IMR-90 (cell line): ENCODE data around the gene LSG1. TPM values are rescaled to one million over a fixed set of nuclear protein-coding genes. Genes with fewer than 3 reads are reported as not detected.

Experiments
- ATAC-seq: fragments of 200-7000 bp; cut with Tn5 transposase; 2 replicates; pipeline ENCODE4 v1.9.1; 2020; ENCODE audit warnings: low read depth, mild to moderate bottlenecking, moderate library complexity
- BruUV-seq: library from RNA; stranded (reverse); fragments of 400-500 nt; replicated peaks from 2 replicates; lab custom pipeline; 2021; lab: Mats Ljungman, UMichigan
- CTCF ChIA-PET: fragments of 300-600 bp; formaldehyde crosslinking; extraction: SDS; loops from one replicate; lab custom pipeline; 2021; ENCODE audit warnings: antibody characterized with exemption; lab: Yijun Ruan, JAX
- POLR2A ChIA-PET: fragments of 300-600 bp; sonication (Branson Sonifier 250); formaldehyde crosslinking; loops from one replicate; lab custom pipeline; 2022; ENCODE audit warnings: antibody characterized with exemption; ENCODE audit not compliant: unreplicated experiment; lab: Charles Lee
- DNase-seq: peaks from one replicate; pipeline ENCODE4 v3.0.0; 2013
- H2AFZ ChIP-seq: replicated peaks from 2 replicates; pipeline ENCODE3; 2013; ENCODE audit warnings: low read length, mild to moderate bottlenecking; ENCODE audit not compliant: poor library complexity
- H2AK5ac ChIP-seq: 2 replicates; pipeline ENCODE4 v1.6.1; 2013; ENCODE audit warnings: low read depth, low read length, inconsistent platforms
- H2AK9ac ChIP-seq: replicated peaks from 2 replicates; pipeline ENCODE3; 2013; ENCODE audit warnings: mild to moderate bottlenecking, low read depth, low read length, moderate library complexity; ENCODE audit not compliant: poor library complexity
- H2BK120ac ChIP-seq: 2 replicates; pipeline ENCODE4 v1.6.1; 2013; ENCODE audit warnings: low read depth, low read length, inconsistent platforms
- H2BK15ac ChIP-seq: 3 replicates; pipeline ENCODE4 v1.6.1; 2013; ENCODE audit warnings: low read depth, low read length, inconsistent platforms
- H2BK20ac ChIP-seq: 2 replicates; pipeline ENCODE4 v1.6.1; 2013; ENCODE audit warnings: low read depth, mild to moderate bottlenecking, inconsistent platforms, low read length, moderate library complexity
- H2BK5ac ChIP-seq: 2 replicates; pipeline ENCODE4 v1.6.1; 2013; ENCODE audit warnings: mild to moderate bottlenecking, low read depth, low read length, inconsistent platforms; ENCODE audit not compliant: poor library complexity, severe bottlenecking
- H3K14ac ChIP-seq: replicated peaks from 2 replicates; pipeline ENCODE4 v1.6.1; 2013; ENCODE audit warnings: low read depth, low read length, inconsistent platforms
- H3K18ac ChIP-seq: 2 replicates; pipeline ENCODE4 v1.6.1; 2013; ENCODE audit warnings: low read depth, low read length, control low read depth
- H3K23ac ChIP-seq: 2 replicates; pipeline ENCODE4 v1.6.1; 2013; ENCODE audit warnings: low read depth, low read length, inconsistent platforms
- H3K27ac ChIP-seq: 2 replicates; pipeline ENCODE4 v1.5.1; 2013; ENCODE audit warnings: mild to moderate bottlenecking, control low read depth, low read length; ENCODE audit not compliant: insufficient read depth
- H3K27me3 ChIP-seq: 2 replicates; pipeline ENCODE4 v1.6.1; 2013; ENCODE audit warnings: low read length; ENCODE audit not compliant: control insufficient read depth, insufficient read depth
- H3K36me3 ChIP-seq: 2 replicates; pipeline ENCODE4 v1.6.1; 2013; ENCODE audit warnings: low read length, mixed read lengths; ENCODE audit not compliant: control insufficient read depth, insufficient read depth
- H3K4ac ChIP-seq: 2 replicates; pipeline ENCODE4 v1.6.1; 2013; ENCODE audit warnings: low read depth, low read length, inconsistent platforms
- H3K4me1 ChIP-seq: 2 replicates; pipeline ENCODE4 v1.6.1; 2013; ENCODE audit warnings: low read length, mixed read lengths; ENCODE audit not compliant: control insufficient read depth, insufficient read depth
- H3K4me2 ChIP-seq: 2 replicates; pipeline ENCODE4 v1.6.1; 2013; ENCODE audit warnings: low read depth, mild to moderate bottlenecking, control low read depth, low read length, moderate library complexity
- H3K4me3 ChIP-seq: 2 replicates; pipeline ENCODE4 v1.5.1; 2013; ENCODE audit warnings: low read depth, mild to moderate bottlenecking, control low read depth, low read length, moderate library complexity; ENCODE audit not compliant: insufficient read depth
- H3K56ac ChIP-seq: 2 replicates; pipeline ENCODE4 v1.6.1; 2013; ENCODE audit warnings: low read length, inconsistent platforms; ENCODE audit not compliant: insufficient read depth; ENCODE audit errors: extremely low read depth
- H3K79me1 ChIP-seq, 2 experiments: 2 replicates each; pipeline ENCODE4 v1.6.1; 2013; ENCODE audit warnings: low read length in 2 of 2, inconsistent platforms in 1 of 2, low read depth in 1 of 2
- H3K9ac ChIP-seq: 2 replicates; pipeline ENCODE4 v1.6.1; 2013; ENCODE audit warnings: low read depth, low read length, control low read depth
- H3K9me1 ChIP-seq: 2 replicates; pipeline ENCODE4 v1.6.1; 2013; ENCODE audit warnings: low read length, inconsistent platforms; ENCODE audit not compliant: insufficient read depth
- H3K9me3 ChIP-seq: 2 replicates; pipeline ENCODE4 v1.6.1; 2013; ENCODE audit warnings: low read length; ENCODE audit not compliant: control insufficient read depth, insufficient read depth
- H4K20me1 ChIP-seq: 2 replicates; pipeline ENCODE4 v1.6.1; 2013; ENCODE audit warnings: low read length, inconsistent platforms; ENCODE audit not compliant: insufficient read depth
- H4K5ac ChIP-seq: 2 replicates; pipeline ENCODE4 v1.6.1; 2013; ENCODE audit warnings: mild to moderate bottlenecking, low read depth, low read length, control low read depth
- H4K8ac ChIP-seq, 2 experiments: 2 replicates each; pipeline ENCODE4 v1.6.1; 2013; ENCODE audit warnings: low read depth in 2 of 2, low read length in 2 of 2, control low read depth in 1 of 2, inconsistent platforms in 1 of 2
- H4K91ac ChIP-seq: 2 replicates; pipeline ENCODE4 v1.6.1; 2013; ENCODE audit warnings: low read depth, low read length, inconsistent platforms; ENCODE audit not compliant: insufficient read depth
- BHLHE40 ChIP-seq: fragments of 150-350 bp; IDR thresholded peaks from 2 replicates; pipeline ENCODE4 v1.6.1; 2016; ENCODE audit warnings: mild to moderate bottlenecking, low read depth, low read length
- CEBPB ChIP-seq: IDR thresholded peaks from 2 replicates; pipeline ENCODE4 v1.6.1; 2012; ENCODE audit warnings: low read depth, low read length, improper control_type of control experiment
- FOS ChIP-seq: fragments of 150-350 bp; IDR thresholded peaks from 2 replicates; pipeline ENCODE4 v1.6.1; 2016; ENCODE audit warnings: low read depth, low read length
- MAFK ChIP-seq: IDR thresholded peaks from 2 replicates; pipeline ENCODE4 v1.6.1; 2012; ENCODE audit warnings: low read depth, low read length, improper control_type of control experiment
- MAZ ChIP-seq: IDR thresholded peaks from 2 replicates; pipeline ENCODE4 v1.6.1; 2012; ENCODE audit warnings: low read depth, mild to moderate bottlenecking, low read length, improper control_type of control experiment, moderate library complexity, borderline replicate concordance
- MXI1 ChIP-seq: IDR thresholded peaks from 2 replicates; pipeline ENCODE4 v1.6.1; 2012; ENCODE audit warnings: low read depth, mild to moderate bottlenecking, low read length, moderate library complexity, borderline replicate concordance
- NFE2L2 ChIP-seq: fragments of 150-350 bp; IDR thresholded peaks from 2 replicates; pipeline ENCODE4 v1.6.1; 2016; ENCODE audit warnings: low read depth, mild to moderate bottlenecking, low read length
- POLR2A ChIP-seq: IDR thresholded peaks from 2 replicates; pipeline ENCODE4 v1.6.1; 2012; ENCODE audit warnings: mild to moderate bottlenecking, low read depth, low read length
- RAD21 ChIP-seq: IDR thresholded peaks from 2 replicates; pipeline ENCODE4 v1.6.1; 2012; ENCODE audit warnings: low read length, improper control_type of control experiment
- RCOR1 ChIP-seq: IDR thresholded peaks from 2 replicates; pipeline ENCODE4 v1.6.1; 2012; ENCODE audit warnings: mild to moderate bottlenecking, low read length, improper control_type of control experiment; ENCODE audit not compliant: insufficient replicate concordance
- RFX5 ChIP-seq: IDR thresholded peaks from 2 replicates; pipeline ENCODE4 v1.8.0; 2012; ENCODE audit warnings: low read depth, mild to moderate bottlenecking, low read length, moderate library complexity
- SMC3 ChIP-seq: fragments of 150-350 bp; IDR thresholded peaks from 2 replicates; pipeline ENCODE4 v1.6.1; 2016; ENCODE audit warnings: low read depth, mild to moderate bottlenecking, antibody characterized with exemption, low read length, moderate library complexity
- WGBS, 2 experiments: methylation state at CpG; one replicate each; pipeline versions ENCODE4 v1.1.5 to v1.1.7; 2013; ENCODE audit warnings: missing lambda C conversion rate in 2 of 2; ENCODE audit not compliant: insufficient read length in 1 of 2; ENCODE audit errors: extremely low coverage in 2 of 2; 5-methylcytosine and 5-hydroxymethylcytosine counted together
- dilution Hi-C: fragments of 300-500 bp; cut with HindIII; formaldehyde crosslinking; loops from one replicate; pipeline ENCODE4 v1.14.3; 2018; ENCODE audit warnings: low sequenced_read_pairs; ENCODE audit not compliant: unreplicated experiment
- in situ Hi-C: fragments of 300-500 bp; cut with MboI; formaldehyde crosslinking; loops from 3 replicates; pipeline ENCODE4 v1.14.3; 2019; ENCODE audit warnings: low sequenced_read_pairs, inconsistent platforms, mixed read lengths
- intact Hi-C: fragments of 100-400 bp; cut with micrococcal nuclease; formaldehyde crosslinking; loops from 2 replicates; pipeline ENCODE4 v1.10.0; 2022
- polyA plus RNA-seq, 3 experiments: library from polyadenylated mRNA; depleted of rRNA; stranded (reverse); fragments of >200 nt; gene quantifications; 2 replicates each; pipeline ENCODE4 v1.2.3, GENCODE V29; 2012; ENCODE audit warnings: low replicate concordance in 1 of 3
- total RNA-seq: library from RNA; depleted of rRNA; stranded (reverse); fragments of >200 nt; gene quantifications from 2 replicates; pipeline ENCODE4 v1.2.3, GENCODE V29; 2012
- TF ChIP-seq, protein P1 (sequence below): fragments of 150-350 bp; IDR thresholded peaks from 2 replicates; pipeline ENCODE4 v1.6.1; 2017; ENCODE audit warnings: mild to moderate bottlenecking, antibody characterized with exemption, low read length, low read depth
- TF ChIP-seq, protein P2 (sequence below): fragments of 150-350 bp; IDR thresholded peaks from 2 replicates; pipeline ENCODE4 v1.6.1; 2016; ENCODE audit warnings: low read depth, mild to moderate bottlenecking, low read length, moderate library complexity, borderline replicate concordance
- TF ChIP-seq, protein P3 (sequence below): conservative IDR thresholded peaks from 2 replicates; pipeline ENCODE4 v1.5.1; 2012; ENCODE audit warnings: mild to moderate bottlenecking, low read depth, low read length, improper control_type of control experiment

LSG1 gene
- total and polyA plus RNA-seq, 2 of the 4 experiments (the other 2 are of a cell fraction): 26.8 to 45.2 TPM

DNA sequence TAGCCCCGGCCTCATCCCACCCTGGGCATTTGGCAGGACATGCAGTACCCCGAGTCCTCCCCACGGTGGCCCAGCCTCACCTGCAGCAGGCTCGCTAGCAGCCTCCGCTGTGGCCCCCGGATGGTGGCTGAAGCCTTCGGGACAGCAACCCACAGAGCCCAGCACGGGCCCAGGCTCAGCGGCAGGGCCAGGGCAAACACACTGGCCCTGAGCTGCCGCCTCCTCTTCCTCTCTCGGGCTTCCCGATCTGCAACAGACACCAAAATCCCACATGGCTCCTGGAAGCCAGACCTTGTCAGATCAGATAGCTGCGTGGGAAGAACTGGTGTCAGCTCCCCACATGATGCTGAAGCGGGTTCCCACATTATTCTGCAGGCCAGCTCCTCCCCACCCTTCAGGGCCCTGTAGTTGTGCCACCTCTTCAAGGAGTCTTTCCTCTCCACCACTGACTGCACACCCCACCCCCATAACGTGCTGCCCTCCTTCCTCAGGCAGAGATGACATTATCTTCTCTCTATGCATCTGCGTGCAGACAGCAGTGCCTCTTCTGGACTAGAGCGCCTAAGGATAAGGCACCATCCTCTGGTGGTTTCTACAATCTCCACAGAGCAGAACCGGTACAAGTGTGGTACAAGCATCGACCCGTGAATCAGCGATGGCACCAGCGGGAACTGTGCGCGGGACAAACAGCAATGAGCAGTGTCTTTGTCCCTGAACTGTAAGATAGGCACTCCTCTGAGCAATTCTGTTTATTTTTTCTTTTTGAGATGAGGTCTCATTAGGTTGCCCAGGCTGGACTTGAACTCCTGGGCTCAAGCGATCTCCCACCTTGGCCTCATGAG, 48.3 kb downstream of the LSG1 start:
- Histone ChIP-seq H4K5ac (no peak overlapping the region), H3K9me1 (peaks cover 8% of the 10 kb centered on the region; the same call in 1 of the 2 replicates), H4K20me1 (peaks cover 3% of the 10 kb centered on the region; the same call in 1 of the 2 replicates), H3K27me3 (no peaks in the 10 kb centered on the region), H2AK9ac (no peak overlapping the region), H3K9ac (no peak overlapping the region), H2BK5ac (no peak overlapping the region), H3K56ac (no peak overlapping the region), H3K23ac (no peak overlapping the region), H3K36me3 (peaks cover 58% of the 10 kb centered on the region), H3K4me1 (no peaks in the 10 kb centered on the region), H3K27ac (no peak overlapping the region), H3K4ac (no peak overlapping the region), H2BK120ac (no peak overlapping the region), H2BK15ac (no peak overlapping the region), H3K4me3 (no peak overlapping the region), H3K14ac (no peak overlapping the region), H4K91ac (no peak overlapping the region), H2BK20ac (no peak overlapping the region), H2AFZ (no peak overlapping the region), H3K18ac (no peak overlapping the region), H3K9me3 (no peaks in the 10 kb centered on the region), H3K4me2 (no peak overlapping the region), H2AK5ac (no peak overlapping the region; the same call in 1 of the 2 replicates), H4K8ac (no peak overlapping the region), H3K79me1 (peaks cover 12 to 26% of the 10 kb centered on the region in 2 experiments)
- CTCF ChIA-PET: no interaction called here
- POLR2A ChIA-PET: no interaction called here
- WGBS, 2 experiments: 94% methylated on average over 6 of the region's 25 CpGs; no CpG with 5 or more reads in 1 of the 2 experiments
- ATAC-seq: no peak
- no TSS peak for BruUV-seq
- dilution Hi-C loops (no loop called here), in situ Hi-C loops (no loop called here), intact Hi-C loops (no loop called here)
- no peak for DNase-seq
- TF ChIP-seq RFX5 (no peak), MXI1 (no peak), POLR2A (no peak), RCOR1 (no peak), MAFK (no peak), FOS (no peak), BHLHE40 (no peak), CEBPB (no peak), NFE2L2 (no peak), SMC3 (no peak), MAZ (no peak), RAD21 (no peak)
- TF ChIP-seq, protein P1, sequence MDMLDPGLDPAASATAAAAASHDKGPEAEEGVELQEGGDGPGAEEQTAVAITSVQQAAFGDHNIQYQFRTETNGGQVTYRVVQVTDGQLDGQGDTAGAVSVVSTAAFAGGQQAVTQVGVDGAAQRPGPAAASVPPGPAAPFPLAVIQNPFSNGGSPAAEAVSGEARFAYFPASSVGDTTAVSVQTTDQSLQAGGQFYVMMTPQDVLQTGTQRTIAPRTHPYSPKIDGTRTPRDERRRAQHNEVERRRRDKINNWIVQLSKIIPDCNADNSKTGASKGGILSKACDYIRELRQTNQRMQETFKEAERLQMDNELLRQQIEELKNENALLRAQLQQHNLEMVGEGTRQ: no peak
- TF ChIP-seq, protein P2, sequence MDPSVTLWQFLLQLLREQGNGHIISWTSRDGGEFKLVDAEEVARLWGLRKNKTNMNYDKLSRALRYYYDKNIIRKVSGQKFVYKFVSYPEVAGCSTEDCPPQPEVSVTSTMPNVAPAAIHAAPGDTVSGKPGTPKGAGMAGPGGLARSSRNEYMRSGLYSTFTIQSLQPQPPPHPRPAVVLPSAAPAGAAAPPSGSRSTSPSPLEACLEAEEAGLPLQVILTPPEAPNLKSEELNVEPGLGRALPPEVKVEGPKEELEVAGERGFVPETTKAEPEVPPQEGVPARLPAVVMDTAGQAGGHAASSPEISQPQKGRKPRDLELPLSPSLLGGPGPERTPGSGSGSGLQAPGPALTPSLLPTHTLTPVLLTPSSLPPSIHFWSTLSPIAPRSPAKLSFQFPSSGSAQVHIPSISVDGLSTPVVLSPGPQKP: no peak
- TF ChIP-seq, protein P3, sequence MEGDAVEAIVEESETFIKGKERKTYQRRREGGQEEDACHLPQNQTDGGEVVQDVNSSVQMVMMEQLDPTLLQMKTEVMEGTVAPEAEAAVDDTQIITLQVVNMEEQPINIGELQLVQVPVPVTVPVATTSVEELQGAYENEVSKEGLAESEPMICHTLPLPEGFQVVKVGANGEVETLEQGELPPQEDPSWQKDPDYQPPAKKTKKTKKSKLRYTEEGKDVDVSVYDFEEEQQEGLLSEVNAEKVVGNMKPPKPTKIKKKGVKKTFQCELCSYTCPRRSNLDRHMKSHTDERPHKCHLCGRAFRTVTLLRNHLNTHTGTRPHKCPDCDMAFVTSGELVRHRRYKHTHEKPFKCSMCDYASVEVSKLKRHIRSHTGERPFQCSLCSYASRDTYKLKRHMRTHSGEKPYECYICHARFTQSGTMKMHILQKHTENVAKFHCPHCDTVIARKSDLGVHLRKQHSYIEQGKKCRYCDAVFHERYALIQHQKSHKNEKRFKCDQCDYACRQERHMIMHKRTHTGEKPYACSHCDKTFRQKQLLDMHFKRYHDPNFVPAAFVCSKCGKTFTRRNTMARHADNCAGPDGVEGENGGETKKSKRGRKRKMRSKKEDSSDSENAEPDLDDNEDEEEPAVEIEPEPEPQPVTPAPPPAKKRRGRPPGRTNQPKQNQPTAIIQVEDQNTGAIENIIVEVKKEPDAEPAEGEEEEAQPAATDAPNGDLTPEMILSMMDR: no peak
